Stomach (tissue), 9 donors: ENCODE results near the gene NLRP6. TPM values are rescaled to one million over a fixed set of nuclear protein-coding genes. Genes with fewer than 3 reads are reported as not detected.

ENCODE experiments used
- DNase-seq, 2 donors: peaks; one replicate each; pipeline versions ENCODE4 v3.0.0 to v3.0.0-alpha.2; 2013 to 2019
- H3K27ac ChIP-seq, 5 donors: fragments of 200-600 bp in 4 of 5; sonication (generic) in 4 of 5; one replicate each; pipeline ENCODE4 v1.5.1; 2013 to 2019; ENCODE audit warnings: mild to moderate bottlenecking in 1 of 5, moderate library complexity in 1 of 5
- H3K27me3 ChIP-seq, 3 donors: fragments of 200-600 bp; sonication (generic); one replicate each; pipeline ENCODE4 v1.5.1; 2017 to 2019; ENCODE audit warnings: mixed run types in 1 of 3
- H3K36me3 ChIP-seq, 4 donors: fragments of 200-600 bp; sonication (generic); 1 replicate in 3 of 4; 2 replicates in 1 of 4; pipeline ENCODE4 v1.5.1; 2016 to 2019
- H3K4me1 ChIP-seq, 4 donors: fragments of 200-600 bp; sonication (generic); one replicate each; pipeline ENCODE4 v1.5.1; 2016 to 2019
- H3K4me3 ChIP-seq, 4 donors: fragments of 200-600 bp; sonication (generic) in 3 of 4; one replicate each; pipeline ENCODE4 v1.5.1; 2016 to 2019; ENCODE audit warnings: mild to moderate bottlenecking in 1 of 4
- H3K9me3 ChIP-seq, 4 donors: fragments of 200-600 bp; sonication (generic); one replicate each; pipeline ENCODE4 v1.5.1; 2016 to 2019
- CTCF ChIP-seq, 7 experiments: fragments of 450-650 bp in 4 of 7; fragments of 200-600 bp in 3 of 7; sonication (generic) in 3 of 7; IDR thresholded peaks; one replicate each; pipeline ENCODE4 v1.5.1; 2016 to 2019; ENCODE audit warnings: antibody characterized with exemption in 7 of 7, control low read depth in 2 of 7, mild to moderate bottlenecking in 1 of 7
- EP300 ChIP-seq: sonication (generic); formaldehyde crosslinking; IDR thresholded peaks from one replicate; pipeline ENCODE4 v1.6.1; 2017; ENCODE audit warnings: antibody characterized with exemption
- POLR2A ChIP-seq, 4 donors: fragments of 450-650 bp; IDR thresholded peaks; one replicate each; pipeline ENCODE4 v1.6.1; 2016; ENCODE audit warnings: antibody characterized with exemption in 4 of 4, control low read depth in 2 of 4, mild to moderate bottlenecking in 1 of 4, moderate library complexity in 1 of 4
- POLR2AphosphoS5 ChIP-seq, 3 donors: sonication (generic); formaldehyde crosslinking; IDR thresholded peaks; one replicate each; pipeline ENCODE4 v1.6.1; 2016; ENCODE audit warnings: antibody characterized with exemption in 3 of 3
- WGBS, 5 donors: extraction: QIAGEN DNeasy Blood & Tissue Kit in 3 of 5; methylation state at CpG; one replicate each; pipeline versions ENCODE4 v1.1.5 to v1.1.7; 2013 to 2018; 5-methylcytosine and 5-hydroxymethylcytosine counted together
- intact Hi-C: fragments of 100-400 bp; cut with DNase I; formaldehyde crosslinking; loops from one replicate; pipeline ENCODE4 v1.15.1; 2023; ENCODE audit warnings: low total_unique reads
- polyA plus RNA-seq, 3 donors: library from polyadenylated mRNA; stranded (reverse); fragments of 200-250 nt; gene quantifications; one replicate each; pipeline ENCODE4 v1.2.3, GENCODE V29; 2013
- total RNA-seq, 5 donors: library from RNA; depleted of rRNA; stranded (reverse); fragments of >200 nt; gene quantifications; one replicate each; pipeline versions ENCODE4 v1.1.0 to v1.2.3, GENCODE V29; 2014 to 2016
- donor health status: healthy with polysubstance abuse.
- donor health status: Bipolar disorder and iron deficiency.
- donor health status: healthy.

The NLRP6 gene
- total and polyA plus RNA-seq, 8 donors: 0.08 to 3.6 (median 0.45) TPM; not detected in 3

- WGBS, 5 donors: 82 to 98% (median 93%) methylated on average over 2 of the region's 2 CpGs
- Histone ChIP-seq H3K27ac (peak overlapping the region in 1 of 5 donors; percentile 1), H3K36me3 (no peaks in the 10 kb centered on the region), H3K9me3 (no peaks in the 10 kb centered on the region), H3K27me3 (no peaks in the 10 kb centered on the region), H3K4me3 (no peak overlapping the region), H3K4me1 (peaks cover 26 to 47% (median 29%) of the 10 kb centered on the region in 4 donors)
- intact Hi-C loops: no loop called here
- no peak for DNase-seq
- no peak for TF ChIP-seq POLR2AphosphoS5 (IDR thresholded peaks at IDR 0.05)
- TF ChIP-seq POLR2A (IDR thresholded peaks at IDR 0.05): no peak
- no peak for TF ChIP-seq CTCF (IDR thresholded peaks at IDR 0.05)
- no peak for TF ChIP-seq EP300
Measured at GRCh38 chr11:329886-330253, 51.7 kb downstream of the NLRP6 start.

- Histone ChIP-seq H3K4me3 (no peak overlapping the region), H3K9me3 (no peaks in the 10 kb centered on the region), H3K36me3 (no peaks in the 10 kb centered on the region), H3K4me1 (peaks cover 26 to 46% (median 28%) of the 10 kb centered on the region in 4 donors), H3K27me3 (no peaks in the 10 kb centered on the region), H3K27ac (no peak overlapping the region)
- no peak for DNase-seq
- no peak for TF ChIP-seq POLR2A (IDR thresholded peaks at IDR 0.05)
- TF ChIP-seq EP300: no peak
- TF ChIP-seq CTCF (IDR thresholded peaks at IDR 0.05): no peak
- TF ChIP-seq POLR2AphosphoS5 (IDR thresholded peaks at IDR 0.05): no peak
- intact Hi-C loops: no loop called here
- WGBS, 5 donors: 72 to 85% (median 80%) methylated on average over 8 to 14 of the region's 14 CpGs
Measured at GRCh38 chr11:330307-330693, 52.1 kb downstream of the NLRP6 start.

- Histone ChIP-seq H3K27ac (no peak overlapping the region), H3K9me3 (no peaks in the 10 kb centered on the region), H3K36me3 (no peaks in the 10 kb centered on the region), H3K4me1 (peaks cover 22 to 47% (median 25%) of the 10 kb centered on the region in 4 donors), H3K27me3 (no peaks in the 10 kb centered on the region), H3K4me3 (no peak overlapping the region)
- peak; percentile 14 to 42 for DNase-seq
- intact Hi-C loops: no loop called here
- TF ChIP-seq CTCF (IDR thresholded peaks at IDR 0.05) (no peak), EP300 (no peak), POLR2A (IDR thresholded peaks at IDR 0.05) (no peak), POLR2AphosphoS5 (IDR thresholded peaks at IDR 0.05) (no peak)
- WGBS, 5 donors: 74 to 84% (median 83%) methylated on average over 33 to 34 of the region's 34 CpGs
Measured at GRCh38 chr11:330694-331357, 52.6 kb downstream of the NLRP6 start.

- intact Hi-C loops: no loop called here
- TF ChIP-seq POLR2A (IDR thresholded peaks at IDR 0.05) (no peak), POLR2AphosphoS5 (IDR thresholded peaks at IDR 0.05) (no peak), CTCF (IDR thresholded peaks at IDR 0.05) (no peak), EP300 (no peak)
- DNase-seq: no peak
- H3K9me3 ChIP-seq: no peaks in the 10 kb centered on the region
- WGBS, 5 donors: 84 to 90% (median 85%) methylated on average over 17 to 19 of the region's 19 CpGs
- no peak overlapping the region for H3K4me3 ChIP-seq
- no peaks in the 10 kb centered on the region for H3K36me3 ChIP-seq
- H3K27ac ChIP-seq: no peak overlapping the region
- H3K27me3 ChIP-seq: no peaks in the 10 kb centered on the region
- peaks cover 16 to 47% (median 23%) of the 10 kb centered on the region in 4 donors for H3K4me1 ChIP-seq
Measured at GRCh38 chr11:331358-332060, 53.3 kb downstream of the NLRP6 start.
